GOT3 (cell line): Measurements from ENCODE around the gene CYBC1.

Experiments used
- DNase-seq: peaks from one replicate; lab custom pipeline; 2025; ENCODE audit warnings: mixed read lengths; lab: John Stamatoyannopoulos, UW

The CYBC1 gene

GRCh38 chr17:82450357-82451106 lies at the start of gene CYBC1:
Gene CYBC1, minus strand, starts transcription at chr17:82450752. Its CDS starts 1,498 bp downstream, at chr17:82449254.
- peak; percentile 61 for DNase-seq

- no peak for DNase-seq
Observed at GRCh38 chr17:82497483-82498405, 47.2 kb upstream of the CYBC1 start.

GRCh38 chr17:82496529-82497434 lies 46.2 kb upstream of the CYBC1 start:
- DNase-seq, result peak; percentile 79

GRCh38 chr17:82495844-82496528 lies 45.4 kb upstream of the CYBC1 start:
- no peak for DNase-seq

GRCh38 chr17:82494236-82495055 lies 43.9 kb upstream of the CYBC1 start:
- DNase-seq, result peak; percentile 80

GRCh38 chr17:82493226-82493781 lies 42.8 kb upstream of the CYBC1 start:
- no peak for DNase-seq

GRCh38 chr17:82492643-82493225 lies 42.2 kb upstream of the CYBC1 start:
- DNase-seq, result no peak

- no peak for DNase-seq
Observed at GRCh38 chr17:82491533-82491932, 41.0 kb upstream of the CYBC1 start.

- DNase-seq, result no peak
Observed at GRCh38 chr17:82491196-82491530, 40.6 kb upstream of the CYBC1 start.

- DNase-seq, result no peak
Observed at GRCh38 chr17:82490512-82491195, 40.1 kb upstream of the CYBC1 start.

GRCh38 chr17:82489851-82490511 lies 39.4 kb upstream of the CYBC1 start:
- no peak for DNase-seq

GRCh38 chr17:82489117-82489516 lies 38.6 kb upstream of the CYBC1 start:
- DNase-seq, result peak; percentile 27

- no peak for DNase-seq
Observed at GRCh38 chr17:82487910-82488309, 37.4 kb upstream of the CYBC1 start.

- no peak for DNase-seq
Observed at GRCh38 chr17:82486231-82487094, 35.9 kb upstream of the CYBC1 start.

GRCh38 chr17:82483836-82484235 lies 33.3 kb upstream of the CYBC1 start:
- no peak for DNase-seq

GRCh38 chr17:82483204-82483660 lies 32.7 kb upstream of the CYBC1 start:
- DNase-seq, result no peak

- no peak for DNase-seq
Observed at GRCh38 chr17:82480318-82480717, 29.8 kb upstream of the CYBC1 start.

GRCh38 chr17:82479602-82480001 lies 29.1 kb upstream of the CYBC1 start:
- no peak for DNase-seq
